Bone marrow (tissue), 2 donors: ENCODE measurements around the gene SYNGR4.

Source experiments
- DNase-seq, 2 donors: peaks; one replicate each; lab custom pipeline; 2025; lab: John Stamatoyannopoulos, UW

Gene SYNGR4

DNA sequence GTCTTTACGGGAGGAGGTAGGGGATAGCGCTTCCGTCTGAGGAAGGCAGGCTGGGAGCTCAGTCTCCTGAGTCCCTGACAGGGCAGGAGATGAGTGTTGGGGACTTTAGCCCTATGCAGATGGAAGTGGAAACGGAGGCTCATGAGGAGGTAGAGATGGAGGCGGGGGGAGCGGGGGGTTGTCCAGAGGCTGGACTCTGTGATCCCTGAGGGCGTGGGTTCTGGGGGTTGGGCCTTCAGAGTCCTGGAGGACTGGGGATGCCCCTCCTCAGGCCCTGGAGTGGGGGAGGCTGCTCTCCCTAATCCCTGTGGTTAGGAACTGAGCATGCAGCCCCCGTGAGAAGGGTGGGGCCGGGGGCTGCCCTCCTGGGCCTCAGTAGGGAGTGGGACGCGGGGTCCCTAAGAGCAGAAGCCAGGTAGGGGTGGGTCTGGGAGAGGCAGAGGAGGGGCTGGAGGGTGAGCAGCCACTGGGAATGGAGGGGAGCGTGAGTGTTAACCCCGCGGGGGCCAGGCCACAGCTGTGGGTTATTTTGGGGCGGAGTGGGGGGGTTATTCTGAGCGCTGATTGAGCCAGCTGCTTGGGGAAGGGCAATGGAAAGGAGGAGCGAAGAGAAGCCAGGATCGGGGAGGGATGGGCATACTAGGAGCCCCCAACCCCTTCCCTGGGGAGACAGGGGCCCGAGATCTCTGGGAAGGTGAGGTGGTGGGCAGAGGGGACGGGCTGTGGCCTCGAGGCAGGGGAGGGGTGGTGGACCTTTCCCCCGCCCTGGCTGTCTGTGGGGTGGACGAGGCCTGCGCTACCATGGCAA is 32.1 kb downstream of the SYNGR4 start:
- no peak for DNase-seq

DNA sequence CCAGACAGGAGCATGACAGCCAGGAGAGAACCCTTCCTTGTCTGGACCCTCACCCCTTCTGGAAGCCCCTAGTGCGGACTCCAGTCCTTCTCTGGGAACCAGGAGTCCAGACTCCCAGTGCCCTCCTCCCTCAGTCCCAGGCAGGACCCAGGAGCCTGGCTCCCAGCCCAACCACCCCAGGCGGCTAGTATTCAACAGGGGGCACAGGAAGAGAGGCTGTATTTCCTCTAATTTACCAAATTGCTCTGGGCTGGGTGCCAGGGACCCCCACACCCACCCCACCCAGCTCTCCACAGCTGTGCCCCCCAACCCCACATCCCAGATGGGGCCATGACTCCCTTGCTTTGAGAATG is 32.6 kb downstream of the SYNGR4 start:
- DNase-seq = no peak

DNA sequence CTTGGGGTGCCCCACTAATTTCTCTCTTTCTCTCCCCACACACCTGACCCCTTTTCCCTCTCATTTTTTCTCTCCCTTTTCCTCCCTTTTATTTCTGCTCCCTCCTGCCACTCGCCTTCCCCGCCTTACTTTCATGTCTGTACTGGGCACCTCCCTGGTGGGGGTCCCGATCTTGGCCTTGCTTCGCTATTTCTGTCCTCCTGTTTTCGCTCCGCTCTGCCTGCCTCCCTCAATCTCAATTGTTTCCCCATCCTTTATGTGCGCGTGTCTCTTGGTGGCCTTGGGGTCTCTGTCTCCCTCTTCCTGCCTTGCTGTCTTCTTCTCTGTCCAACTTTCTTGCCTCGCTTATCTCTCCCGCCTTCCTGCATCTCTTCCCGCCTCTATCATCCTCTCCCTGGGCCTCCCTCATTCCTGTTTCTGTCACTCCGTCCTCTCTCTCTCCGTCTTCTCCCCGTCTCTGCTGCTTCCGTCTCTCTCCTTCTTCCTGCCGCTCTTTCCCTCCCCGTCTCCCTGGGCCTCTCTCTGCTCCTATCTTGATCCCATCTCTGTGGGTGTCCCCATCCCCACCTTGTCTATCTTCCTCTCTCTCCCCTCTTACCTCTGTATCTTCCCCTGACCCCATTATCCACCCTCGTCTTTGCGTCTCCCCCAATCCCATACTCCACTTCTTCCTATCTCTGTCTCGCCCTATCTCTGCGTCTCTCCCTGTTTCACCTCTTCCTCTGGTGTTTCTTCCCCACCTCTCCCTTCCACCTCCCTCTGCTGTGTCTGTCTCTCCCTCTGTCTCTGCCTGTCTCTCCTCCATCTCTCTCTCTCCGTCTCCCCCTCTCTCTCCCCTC is 33.3 kb downstream of the SYNGR4 start:
- no peak for DNase-seq

DNA sequence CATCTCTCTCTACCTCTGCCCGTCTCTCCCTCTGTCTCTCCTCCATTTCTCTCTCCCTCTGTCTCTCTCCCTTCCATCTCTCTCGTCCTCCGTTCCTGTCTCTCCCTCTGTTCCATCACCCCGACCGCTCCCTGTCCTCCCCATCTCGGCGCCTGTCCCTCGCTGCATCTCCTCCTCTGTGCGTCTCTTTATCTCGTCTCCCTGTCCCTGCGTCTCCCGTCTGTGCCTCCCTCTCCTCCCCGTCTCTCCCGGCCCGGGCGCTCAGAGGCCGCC is 33.9 kb downstream of the SYNGR4 start:
- no peak for DNase-seq

DNA sequence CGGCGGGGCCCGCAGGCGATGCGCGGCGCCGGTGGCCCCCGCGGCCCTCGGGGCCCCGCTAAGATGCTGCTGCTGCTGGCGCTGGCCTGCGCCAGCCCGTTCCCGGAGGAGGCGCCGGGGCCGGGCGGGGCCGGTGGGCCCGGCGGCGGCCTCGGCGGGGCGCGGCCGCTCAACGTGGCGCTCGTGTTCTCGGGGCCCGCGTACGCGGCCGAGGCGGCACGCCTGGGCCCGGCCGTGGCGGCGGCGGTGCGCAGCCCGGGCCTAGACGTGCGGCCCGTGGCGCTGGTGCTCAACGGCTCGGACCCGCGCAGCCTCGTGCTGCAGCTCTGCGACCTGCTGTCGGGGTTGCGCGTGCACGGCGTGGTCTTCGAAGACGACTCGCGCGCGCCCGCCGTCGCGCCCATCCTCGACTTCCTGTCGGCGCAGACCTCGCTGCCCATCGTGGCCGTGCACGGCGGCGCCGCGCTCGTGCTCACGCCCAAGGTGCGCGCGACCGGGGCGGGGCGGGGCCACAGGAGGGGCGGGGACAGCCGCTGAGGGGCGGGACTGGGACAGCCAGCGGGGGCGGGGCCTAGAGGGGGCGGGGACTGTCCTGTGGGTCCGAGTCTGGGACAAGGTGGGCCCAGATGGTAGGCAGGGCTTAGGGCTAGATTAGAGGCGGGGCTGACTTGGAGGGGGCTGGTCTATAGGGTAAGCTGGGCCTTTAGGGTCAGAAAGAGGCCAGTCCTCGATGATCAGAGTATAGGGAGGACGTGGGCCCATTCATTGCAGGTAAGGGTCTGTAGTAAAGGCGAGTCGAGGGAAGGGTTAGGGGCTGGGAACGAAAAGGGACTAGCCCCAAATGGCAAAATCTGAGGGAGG is 34.4 kb downstream of the SYNGR4 start:
- peak in 1 of 2 donors; percentile 18 for DNase-seq

DNA sequence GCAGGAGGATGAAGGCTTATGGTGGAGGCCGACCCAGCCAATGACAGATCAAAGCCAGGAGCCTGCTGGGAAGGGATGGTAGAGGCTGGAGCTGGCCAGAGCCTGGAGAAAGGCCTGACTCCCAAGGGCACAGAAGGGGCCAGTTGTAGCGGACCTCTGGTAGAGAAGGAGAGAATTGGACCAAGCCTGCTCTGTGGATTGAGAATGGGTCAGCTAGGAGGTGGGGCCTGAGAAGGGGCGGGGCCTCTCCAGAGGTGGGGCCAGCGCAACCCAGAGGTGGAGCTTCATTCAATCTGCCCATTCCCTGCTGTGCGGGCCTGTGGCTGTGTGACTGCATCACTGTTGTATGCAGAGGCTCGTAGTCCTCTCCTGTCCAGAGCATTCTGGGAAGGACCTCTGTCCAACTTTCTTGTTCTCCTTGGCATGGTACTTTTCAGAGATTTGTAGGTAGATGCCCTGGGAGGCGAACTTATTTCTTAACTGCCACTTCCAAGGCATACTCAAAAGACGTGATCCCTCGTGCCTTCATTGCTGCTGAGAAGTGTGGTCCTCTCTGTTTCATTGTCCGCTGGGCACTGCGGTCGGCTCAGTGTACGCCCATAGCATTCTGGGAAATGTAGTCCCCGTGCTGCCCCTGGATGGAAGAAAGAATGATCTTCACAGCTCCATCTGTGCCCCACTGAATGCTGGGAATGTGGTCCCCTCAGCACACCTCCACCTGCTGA is 36.0 kb downstream of the SYNGR4 start:
- no peak for DNase-seq

DNA sequence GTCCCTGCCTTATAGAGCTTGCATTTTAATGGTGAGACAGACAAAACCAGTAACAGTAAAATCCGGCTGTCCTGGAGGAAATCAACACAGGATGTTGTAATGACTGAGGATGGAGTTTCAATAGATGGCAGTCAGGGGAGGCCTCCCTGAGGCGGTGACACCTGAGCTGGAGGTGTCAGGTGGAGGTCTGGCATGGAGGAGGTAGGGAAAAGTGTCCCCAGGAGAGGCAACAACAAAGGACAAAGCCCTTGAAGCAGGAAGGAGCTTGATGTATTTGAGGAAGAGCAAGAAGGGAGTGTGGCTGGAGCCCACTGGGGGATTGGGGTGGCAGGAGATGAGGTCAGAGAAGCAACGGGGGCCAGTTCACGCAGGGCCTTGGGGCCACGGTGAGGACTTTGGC is 37.1 kb downstream of the SYNGR4 start:
- DNase-seq = no peak

DNA sequence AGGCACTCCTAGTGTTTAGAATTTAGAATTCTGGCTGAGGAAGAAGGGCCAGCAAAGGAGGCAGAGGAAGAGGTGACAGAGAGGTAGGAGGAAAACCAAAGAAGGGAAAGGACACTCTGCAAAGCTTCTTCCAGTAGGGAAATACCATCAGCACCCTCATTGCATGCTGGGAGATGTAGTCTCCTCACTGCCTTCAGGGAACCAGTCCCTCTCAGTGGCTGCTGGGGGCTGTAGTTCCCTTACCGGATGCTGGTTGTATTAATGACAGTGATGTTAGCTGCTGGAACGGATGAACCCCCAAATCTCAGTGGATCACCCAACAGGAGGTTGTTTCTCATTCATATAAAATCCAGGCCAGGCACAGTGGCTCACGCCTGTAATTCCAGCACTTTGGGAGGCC is 39.4 kb downstream of the SYNGR4 start:
- peak in 1 of 2 donors; percentile 23 for DNase-seq

DNA sequence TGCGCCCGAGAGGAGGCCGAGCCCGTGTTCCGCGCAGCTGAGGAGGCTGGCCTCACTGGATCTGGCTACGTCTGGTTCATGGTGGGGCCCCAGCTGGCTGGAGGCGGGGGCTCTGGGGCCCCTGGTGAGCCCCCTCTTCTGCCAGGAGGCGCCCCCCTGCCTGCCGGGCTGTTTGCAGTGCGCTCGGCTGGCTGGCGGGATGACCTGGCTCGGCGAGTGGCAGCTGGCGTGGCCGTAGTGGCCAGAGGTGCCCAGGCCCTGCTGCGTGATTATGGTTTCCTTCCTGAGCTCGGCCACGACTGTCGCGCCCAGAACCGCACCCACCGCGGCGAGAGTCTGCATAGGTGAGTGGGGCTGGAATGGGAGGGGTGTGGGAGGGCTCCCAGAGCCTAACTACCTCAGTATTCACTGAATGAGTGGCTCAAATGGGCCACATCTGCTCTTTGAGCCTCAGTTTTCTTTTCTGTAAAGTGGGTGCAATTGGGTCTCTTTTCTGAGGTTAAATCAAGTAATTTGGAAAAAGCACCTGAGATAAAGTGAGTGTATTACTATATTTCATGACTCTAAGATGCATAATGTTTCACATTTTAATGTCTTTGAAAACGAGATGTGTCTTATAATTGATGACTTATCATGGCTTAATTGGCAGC is 41.0 kb downstream of the SYNGR4 start:
- no peak for DNase-seq

DNA sequence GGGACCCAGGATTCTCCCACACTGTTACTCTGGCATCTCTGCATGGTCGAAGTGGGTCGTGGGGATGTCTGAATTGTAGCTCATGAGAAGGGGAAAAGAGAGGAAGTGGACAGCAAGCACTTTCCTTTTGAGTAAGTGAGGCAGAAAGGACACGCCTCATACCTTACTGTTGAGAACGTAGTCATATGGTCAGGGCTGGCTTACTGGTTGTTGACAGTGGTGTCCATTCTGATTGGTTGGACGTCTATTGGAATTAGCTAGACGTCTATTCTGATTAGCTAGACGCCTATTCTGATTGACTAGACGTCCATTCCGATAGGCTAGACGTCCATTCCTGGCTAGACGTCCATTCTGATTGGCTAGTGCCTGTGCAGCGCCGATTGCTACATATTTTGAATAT is 41.7 kb downstream of the SYNGR4 start:
- no peak for DNase-seq

DNA sequence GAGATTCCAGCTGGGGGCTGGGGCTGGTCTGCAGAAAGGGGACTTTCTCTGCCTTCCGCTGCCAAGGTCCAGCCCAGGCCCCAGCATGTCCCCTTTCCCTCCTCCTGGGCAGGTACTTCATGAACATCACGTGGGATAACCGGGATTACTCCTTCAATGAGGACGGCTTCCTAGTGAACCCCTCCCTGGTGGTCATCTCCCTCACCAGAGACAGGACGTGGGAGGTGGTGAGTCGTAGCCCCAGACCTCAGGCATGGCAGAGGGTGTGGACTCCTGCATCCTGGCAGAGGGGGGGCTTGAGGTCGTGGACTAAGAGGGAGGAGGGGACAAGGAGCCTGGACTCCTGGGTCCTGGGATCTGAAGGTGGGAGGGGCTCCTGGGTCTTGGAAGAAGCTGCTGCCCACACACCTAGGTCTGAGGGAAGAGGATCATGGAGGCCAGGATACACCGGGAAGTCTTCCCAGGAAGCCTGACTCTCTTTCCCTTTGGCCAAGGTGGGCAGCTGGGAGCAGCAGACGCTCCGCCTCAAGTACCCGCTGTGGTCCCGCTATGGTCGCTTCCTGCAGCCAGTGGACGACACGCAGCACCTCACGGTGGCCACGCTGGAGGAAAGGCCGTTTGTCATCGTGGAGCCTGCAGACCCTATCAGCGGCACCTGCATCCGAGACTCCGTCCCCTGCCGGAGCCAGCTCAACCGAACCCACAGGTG is 49.9 kb downstream of the SYNGR4 start:
- no peak for DNase-seq

DNA sequence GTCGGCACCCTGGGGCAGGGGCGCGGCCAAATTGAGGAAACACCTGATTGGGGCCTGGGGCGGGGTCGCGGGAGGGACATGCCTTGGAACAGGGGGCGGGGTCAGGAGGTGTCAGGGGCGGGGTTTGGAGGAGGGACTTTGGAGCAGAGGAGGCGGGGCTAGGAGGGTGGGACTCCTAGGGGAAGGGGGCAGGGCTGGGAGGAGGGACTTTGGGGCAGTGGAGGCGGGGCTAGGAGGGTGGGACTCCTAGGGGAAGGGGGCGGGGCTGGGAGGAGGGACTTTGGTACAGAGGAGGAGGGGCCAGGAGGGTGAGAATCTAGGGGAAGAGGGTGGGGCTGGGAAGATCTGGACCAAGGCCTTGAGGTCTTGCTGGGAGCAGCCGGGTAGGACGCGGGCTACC is 51.2 kb downstream of the SYNGR4 start:
- DNase-seq = peak in 1 of 2 donors; percentile 71

DNA sequence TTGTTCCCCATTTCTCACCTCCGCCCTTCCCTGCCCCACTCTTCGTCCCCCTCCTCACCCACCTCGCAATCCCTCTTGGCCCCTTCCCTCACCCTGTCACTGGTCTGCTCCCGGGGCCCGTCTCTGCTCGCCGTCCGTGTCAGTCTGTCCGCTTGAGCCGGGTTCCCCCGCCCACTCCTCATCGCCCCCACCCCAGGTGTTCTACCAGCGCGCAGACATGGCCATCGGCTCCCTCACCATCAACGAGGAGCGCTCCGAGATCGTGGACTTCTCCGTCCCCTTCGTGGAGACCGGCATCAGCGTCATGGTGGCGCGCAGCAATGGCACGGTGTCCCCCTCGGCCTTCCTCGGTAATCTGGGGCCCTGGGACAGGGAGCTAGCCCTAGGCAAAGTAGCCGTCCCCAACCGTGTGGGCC is 51.6 kb downstream of the SYNGR4 start:
- DNase-seq = no peak

DNA sequence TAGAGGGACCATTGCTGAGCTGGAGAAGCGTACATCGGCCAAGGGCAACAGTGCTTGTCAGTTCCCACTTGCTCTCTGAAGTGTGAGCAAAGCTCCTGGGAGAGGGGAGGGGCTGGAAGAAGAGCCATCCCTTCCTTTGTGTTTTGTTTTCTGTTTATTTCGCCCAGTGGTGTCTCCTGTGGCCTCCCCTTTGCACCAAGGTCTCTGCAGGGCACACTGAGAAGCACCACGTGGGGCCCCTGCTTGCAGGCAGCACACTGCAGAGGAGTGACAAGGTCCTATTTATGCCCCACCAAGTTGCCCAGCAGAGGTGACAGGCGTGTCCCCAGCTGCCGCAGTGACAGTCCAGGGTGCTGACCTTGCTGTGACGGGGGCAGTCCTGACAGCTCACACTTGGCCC is 53.3 kb downstream of the SYNGR4 start:
- DNase-seq = no peak

DNA sequence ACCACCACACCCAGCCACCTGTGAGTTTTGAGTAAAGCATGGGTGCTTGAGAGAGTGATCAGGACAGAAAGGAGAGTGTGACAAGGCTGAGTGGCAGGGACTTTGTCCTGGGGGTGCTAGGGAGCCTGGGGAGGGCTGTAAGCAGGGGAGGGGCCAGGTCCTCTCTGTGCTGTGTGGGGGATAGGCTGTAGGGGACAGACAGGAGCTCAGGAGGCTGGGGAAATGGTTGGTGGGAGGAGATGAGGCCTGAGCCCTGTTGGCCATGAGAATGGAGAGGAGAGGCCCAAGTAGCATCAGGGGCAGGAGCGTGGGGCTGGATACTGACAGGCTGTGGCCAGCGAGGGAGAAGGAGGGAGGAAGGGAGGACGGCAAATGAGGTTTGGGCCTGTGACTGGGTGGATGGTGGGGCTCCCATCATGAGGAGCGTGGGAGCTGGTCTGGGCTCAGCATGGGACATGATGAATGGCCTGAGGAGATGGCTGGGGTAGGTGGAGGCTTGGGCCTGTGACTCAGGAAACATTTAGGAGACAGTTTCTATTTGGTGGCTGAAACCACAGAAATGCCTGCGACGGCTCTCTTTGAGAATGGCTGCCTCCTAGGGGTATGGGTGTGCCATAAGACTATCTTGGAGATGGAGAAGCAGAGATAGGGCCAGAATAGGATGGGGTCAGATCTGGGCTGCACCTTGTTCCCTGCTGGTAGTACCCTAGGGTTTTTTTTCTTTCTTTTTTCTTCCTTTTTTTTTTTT is 54.3 kb downstream of the SYNGR4 start:
- no peak for DNase-seq

DNA sequence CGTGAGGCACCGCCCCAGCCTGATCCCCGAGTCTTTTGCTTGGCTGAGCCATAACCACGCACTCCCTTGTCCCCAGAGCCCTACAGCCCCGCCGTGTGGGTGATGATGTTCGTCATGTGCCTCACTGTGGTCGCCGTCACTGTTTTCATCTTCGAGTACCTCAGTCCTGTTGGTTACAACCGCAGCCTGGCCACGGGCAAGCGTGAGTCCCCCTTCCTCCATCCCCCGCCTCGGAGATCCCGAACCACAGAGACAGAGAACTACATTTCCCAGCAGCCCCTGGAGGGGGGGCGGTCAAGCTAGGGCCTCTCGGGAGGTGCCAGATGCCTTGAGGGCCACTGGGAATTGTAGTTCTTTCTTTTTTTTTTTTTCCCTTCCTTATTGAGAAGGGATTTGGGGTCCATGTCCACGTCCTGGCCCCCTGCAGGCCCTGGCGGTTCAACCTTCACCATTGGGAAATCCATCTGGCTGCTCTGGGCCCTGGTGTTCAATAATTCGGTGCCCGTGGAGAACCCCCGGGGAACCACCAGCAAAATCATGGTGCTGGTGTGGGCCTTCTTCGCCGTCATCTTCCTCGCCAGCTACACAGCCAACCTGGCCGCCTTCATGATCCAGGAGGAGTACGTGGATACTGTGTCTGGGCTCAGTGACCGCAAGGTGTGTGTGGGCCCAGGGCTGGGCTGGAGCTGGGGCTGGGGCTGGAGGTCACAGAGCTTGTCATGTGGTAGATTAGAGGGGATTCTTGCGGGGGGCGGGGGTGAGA is 55.2 kb downstream of the SYNGR4 start:
- peak; percentile 29 to 63 for DNase-seq

DNA sequence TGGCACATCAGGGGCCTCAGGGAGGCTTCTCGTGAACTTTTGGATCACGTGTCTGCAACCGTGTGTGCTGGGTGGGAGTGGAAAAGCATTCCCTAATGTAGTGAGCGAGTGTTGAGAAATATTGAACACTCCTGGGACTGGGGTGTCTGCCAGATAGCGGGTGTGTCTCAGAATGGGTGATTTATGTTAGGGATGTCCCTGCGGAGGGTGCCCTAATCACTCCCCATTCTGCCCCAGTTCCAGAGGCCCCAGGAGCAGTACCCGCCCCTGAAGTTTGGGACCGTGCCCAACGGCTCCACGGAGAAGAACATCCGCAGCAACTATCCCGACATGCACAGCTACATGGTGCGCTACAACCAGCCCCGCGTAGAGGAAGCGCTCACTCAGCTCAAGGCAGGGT is 57.4 kb downstream of the SYNGR4 start:
- no peak for DNase-seq

DNA sequence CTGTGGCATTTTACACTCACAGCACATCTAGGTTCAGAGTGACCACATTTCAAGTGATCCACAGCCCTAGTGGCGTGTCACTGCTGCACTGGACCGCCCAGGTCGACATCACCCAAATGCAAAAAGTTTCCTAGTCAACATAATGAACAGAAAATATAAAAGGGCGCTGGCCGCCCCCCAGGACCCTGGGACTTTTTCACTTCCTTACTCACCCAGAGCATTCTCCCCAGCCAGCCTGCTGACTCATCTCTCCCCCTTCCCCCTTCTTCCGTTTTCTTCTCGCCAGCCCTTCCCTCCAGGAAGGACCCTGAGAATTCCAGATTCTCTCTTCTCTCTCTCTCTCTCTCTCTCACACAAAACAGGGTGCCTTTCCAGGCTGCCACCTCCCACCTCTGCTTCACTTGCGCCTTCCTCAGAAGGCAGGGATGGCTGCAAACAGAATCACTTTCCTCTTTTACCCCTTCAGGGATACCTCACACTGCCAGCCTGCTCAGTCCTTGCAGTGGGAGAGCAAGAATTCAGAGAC is 60.6 kb downstream of the SYNGR4 start:
- peak; percentile 16 to 30 for DNase-seq
